ENCODE results near the gene RPS17.
"Not testable (repeated sequence)": the region's sequence is repeated elsewhere in the genome, so short reads cannot be mapped to it uniquely, and the experiment has no call there.

GRCh38 chr15:82507693-82508092 is 32.6 kb downstream of the RPS17 start:
- TF ChIP-seq CTCF, EZH2phosphoT487 (IDR thresholded peaks at IDR 0.05; ENCODE audit: low read length): not testable (repeated sequence)

Data from MM.1S (cell line).